ENCODE results near the gene HDLBP.

The HDLBP gene

GRCh38 chr2:241230435-241230834, 85.0 kb downstream of the HDLBP start:
- DNase-seq (ENCODE audit: low read depth, low spot score): no peak

- DNase-seq (ENCODE audit: low read depth, low spot score): no peak
Measured at GRCh38 chr2:241229563-241230401, 85.7 kb downstream of the HDLBP start.

GRCh38 chr2:241228860-241229516, 86.5 kb downstream of the HDLBP start:
- no peak for DNase-seq (ENCODE audit: low read depth, low spot score)

- DNase-seq (ENCODE audit: low read depth, low spot score): no peak
Measured at GRCh38 chr2:241228081-241228859, 87.2 kb downstream of the HDLBP start.

- no peak for DNase-seq (ENCODE audit: low read depth, low spot score)
Measured at GRCh38 chr2:241227594-241227993, 87.9 kb downstream of the HDLBP start.

GRCh38 chr2:241226723-241227572, 88.5 kb downstream of the HDLBP start:
- no peak for DNase-seq (ENCODE audit: low read depth, low spot score)

GRCh38 chr2:241225983-241226382, 89.5 kb downstream of the HDLBP start:
- no peak for DNase-seq (ENCODE audit: low read depth, low spot score)

GRCh38 chr2:241225545-241225944, 89.9 kb downstream of the HDLBP start:
- peak; percentile 28 for DNase-seq (ENCODE audit: low read depth, low spot score)

- DNase-seq (ENCODE audit: low read depth, low spot score): no peak
Measured at GRCh38 chr2:241224851-241225438, 90.5 kb downstream of the HDLBP start.

GRCh38 chr2:241224018-241224850, 91.2 kb downstream of the HDLBP start:
- no peak for DNase-seq (ENCODE audit: low read depth, low spot score)

GRCh38 chr2:241223211-241224017, 92.1 kb downstream of the HDLBP start:
- peak; percentile 69 for DNase-seq (ENCODE audit: low read depth, low spot score)

- DNase-seq (ENCODE audit: low read depth, low spot score): no peak
Measured at GRCh38 chr2:241219856-241220356, 95.6 kb downstream of the HDLBP start.

- no peak for DNase-seq (ENCODE audit: low read depth, low spot score)
Measured at GRCh38 chr2:241219030-241219382, 96.5 kb downstream of the HDLBP start.

- DNase-seq (ENCODE audit: low read depth, low spot score): peak; percentile 52
Measured at GRCh38 chr2:241218131-241219029, 97.1 kb downstream of the HDLBP start.

- peak; percentile 82 for DNase-seq (ENCODE audit: low read depth, low spot score)
Measured at GRCh38 chr2:241217320-241218031, 98.0 kb downstream of the HDLBP start.

- peak; percentile 77 for DNase-seq (ENCODE audit: low read depth, low spot score)
Measured at GRCh38 chr2:241216211-241216761, 99.2 kb downstream of the HDLBP start.

GRCh38 chr2:241215421-241215820, 100.1 kb downstream of the HDLBP start:
- no peak for DNase-seq (ENCODE audit: low read depth, low spot score)

Data from ELF-1 (cell line).